ENCODE measurements around the gene GBE1. TPM values are rescaled to one million over a fixed set of nuclear protein-coding genes. Genes with fewer than 3 reads are reported as not detected.

The GBE1 gene
- polyA plus RNA-seq, 3 donors from 2014 or later: 12.9 to 21.7 (median 16.2) TPM

GRCh38 chr3:81713031-81713430 lies 48.4 kb downstream of the GBE1 start:
- Mint-ChIP-seq H3K27me3 (ENCODE audit: low read depth in 3 of 3) (no peaks in the 10 kb centered on the region), H3K4me1 (peaks cover 3 to 6% of the 10 kb centered on the region in 2 donors), H3K27ac (no peak overlapping the region), H3K36me3 (peaks cover 0 to 3% (median 0%) of the 10 kb centered on the region in 3 donors), H3K4me3 (no peak overlapping the region), H3K9me3 (no peaks in the 10 kb centered on the region)
- no peak for DNase-seq

- peaks cover 0 to 2% (median 0%) of the 10 kb centered on the region in 3 donors for H3K36me3 Mint-ChIP-seq
- no peak overlapping the region for H3K27ac Mint-ChIP-seq
- no peak overlapping the region for H3K4me3 Mint-ChIP-seq
- H3K27me3 Mint-ChIP-seq (ENCODE audit: low read depth in 3 of 3): no peaks in the 10 kb centered on the region
- H3K4me1 Mint-ChIP-seq: no peaks in the 10 kb centered on the region
- H3K9me3 Mint-ChIP-seq: no peaks in the 10 kb centered on the region
- DNase-seq: no peak
Measured at GRCh38 chr3:81709606-81710005, 51.8 kb downstream of the GBE1 start.

GRCh38 chr3:81707996-81708395 lies 53.4 kb downstream of the GBE1 start:
- Mint-ChIP-seq H3K36me3 (peaks cover 0 to 4% (median 0%) of the 10 kb centered on the region in 3 donors), H3K9me3 (no peaks in the 10 kb centered on the region), H3K27ac (no peak overlapping the region), H3K27me3 (ENCODE audit: low read depth in 3 of 3) (no peaks in the 10 kb centered on the region), H3K4me1 (no peaks in the 10 kb centered on the region), H3K4me3 (no peak overlapping the region)
- no peak for DNase-seq

- no peaks in the 10 kb centered on the region for H3K9me3 Mint-ChIP-seq
- peaks cover 6 to 12% (median 7%) of the 10 kb centered on the region in 3 donors for H3K36me3 Mint-ChIP-seq
- DNase-seq: no peak
- no peak overlapping the region for H3K27ac Mint-ChIP-seq
- H3K4me1 Mint-ChIP-seq: no peaks in the 10 kb centered on the region
- H3K4me3 Mint-ChIP-seq: no peak overlapping the region
- H3K27me3 Mint-ChIP-seq (ENCODE audit: low read depth in 3 of 3): no peaks in the 10 kb centered on the region
Measured at GRCh38 chr3:81702126-81702525, 59.3 kb downstream of the GBE1 start.

- Mint-ChIP-seq H3K36me3 (peaks cover 6 to 15% (median 10%) of the 10 kb centered on the region in 3 donors), H3K9me3 (no peaks in the 10 kb centered on the region), H3K4me3 (no peak overlapping the region), H3K27me3 (ENCODE audit: low read depth in 3 of 3) (no peaks in the 10 kb centered on the region), H3K4me1 (no peaks in the 10 kb centered on the region), H3K27ac (no peak overlapping the region)
- no peak for DNase-seq
Measured at GRCh38 chr3:81699536-81700320, 61.7 kb downstream of the GBE1 start.

GRCh38 chr3:81696090-81696489 lies 65.4 kb downstream of the GBE1 start:
- Mint-ChIP-seq H3K27ac (no peak overlapping the region), H3K4me1 (peaks cover 0 to 1% of the 10 kb centered on the region in 2 donors), H3K4me3 (no peak overlapping the region), H3K9me3 (no peaks in the 10 kb centered on the region), H3K27me3 (ENCODE audit: low read depth in 3 of 3) (no peaks in the 10 kb centered on the region), H3K36me3 (peaks cover 6 to 12% (median 10%) of the 10 kb centered on the region in 3 donors)
- no peak for DNase-seq

GRCh38 chr3:81695302-81695701 lies 66.1 kb downstream of the GBE1 start:
- Mint-ChIP-seq H3K4me1 (peaks cover 0 to 5% of the 10 kb centered on the region in 2 donors), H3K4me3 (no peak overlapping the region), H3K36me3 (peaks cover 6 to 14% (median 12%) of the 10 kb centered on the region in 3 donors), H3K9me3 (no peaks in the 10 kb centered on the region), H3K27ac (no peak overlapping the region), H3K27me3 (ENCODE audit: low read depth in 3 of 3) (no peaks in the 10 kb centered on the region)
- DNase-seq: no peak

- Mint-ChIP-seq H3K36me3 (peaks cover 6 to 18% (median 14%) of the 10 kb centered on the region in 3 donors), H3K9me3 (no peaks in the 10 kb centered on the region), H3K27me3 (ENCODE audit: low read depth in 3 of 3) (peaks cover 0 to 2% (median 0%) of the 10 kb centered on the region in 3 donors), H3K27ac (no peak overlapping the region), H3K4me3 (no peak overlapping the region), H3K4me1 (peaks cover 0 to 5% of the 10 kb centered on the region in 2 donors)
- DNase-seq: no peak
Measured at GRCh38 chr3:81694662-81695061, 66.8 kb downstream of the GBE1 start.

GRCh38 chr3:81692766-81693165 lies 68.7 kb downstream of the GBE1 start:
- no peak overlapping the region for H3K4me3 Mint-ChIP-seq
- no peak overlapping the region for H3K27ac Mint-ChIP-seq
- H3K27me3 Mint-ChIP-seq (ENCODE audit: low read depth in 3 of 3): peaks cover 0 to 2% (median 0%) of the 10 kb centered on the region in 3 donors
- no peaks in the 10 kb centered on the region for H3K9me3 Mint-ChIP-seq
- DNase-seq: no peak
- peaks cover 0 to 12% (median 9%) of the 10 kb centered on the region in 3 donors for H3K36me3 Mint-ChIP-seq
- peaks cover 0 to 5% of the 10 kb centered on the region in 2 donors for H3K4me1 Mint-ChIP-seq

- DNase-seq: no peak
- Mint-ChIP-seq H3K9me3 (no peaks in the 10 kb centered on the region), H3K4me1 (peaks cover 0 to 5% of the 10 kb centered on the region in 2 donors), H3K27ac (no peak overlapping the region), H3K4me3 (no peak overlapping the region), H3K36me3 (peaks cover 3 to 12% (median 8%) of the 10 kb centered on the region in 3 donors), H3K27me3 (ENCODE audit: low read depth in 3 of 3) (peaks cover 0 to 2% (median 0%) of the 10 kb centered on the region in 3 donors)
Measured at GRCh38 chr3:81689617-81690016, 71.8 kb downstream of the GBE1 start.

- Mint-ChIP-seq H3K27ac (no peak overlapping the region), H3K9me3 (no peaks in the 10 kb centered on the region), H3K4me1 (no peaks in the 10 kb centered on the region)
Measured at GRCh38 chr3:81684751-81685395, 76.6 kb downstream of the GBE1 start.

GRCh38 chr3:81676706-81677456 lies 84.6 kb downstream of the GBE1 start:
- DNase-seq: no peak
- Mint-ChIP-seq H3K4me3 (no peak overlapping the region), H3K4me1 (no peaks in the 10 kb centered on the region), H3K27ac (no peak overlapping the region), H3K9me3 (no peaks in the 10 kb centered on the region), H3K27me3 (ENCODE audit: low read depth in 3 of 3) (no peaks in the 10 kb centered on the region), H3K36me3 (peaks cover 6 to 13% (median 12%) of the 10 kb centered on the region in 3 donors)

More at GRCh38 chr3:81684751-81685395, 76.6 kb downstream of the GBE1 start:
- DNase-seq: no peak
- Mint-ChIP-seq H3K27me3 (ENCODE audit: low read depth in 3 of 3) (peaks cover 0 to 2% (median 0%) of the 10 kb centered on the region in 3 donors), H3K36me3 (peaks cover 12 to 17% (median 12%) of the 10 kb centered on the region in 3 donors), H3K4me3 (no peak overlapping the region)

GRCh38 chr3:81674690-81675089 lies 86.8 kb downstream of the GBE1 start:
- H3K4me3 Mint-ChIP-seq: no peak overlapping the region
- no peak for DNase-seq
- no peaks in the 10 kb centered on the region for H3K4me1 Mint-ChIP-seq
- no peak overlapping the region for H3K27ac Mint-ChIP-seq
- H3K9me3 Mint-ChIP-seq: no peaks in the 10 kb centered on the region
- no peaks in the 10 kb centered on the region for H3K27me3 Mint-ChIP-seq (ENCODE audit: low read depth in 3 of 3)
- H3K36me3 Mint-ChIP-seq: peaks cover 2 to 4% (median 2%) of the 10 kb centered on the region in 3 donors

- Mint-ChIP-seq H3K4me3 (no peak overlapping the region), H3K27me3 (ENCODE audit: low read depth in 3 of 3) (peaks cover 0 to 5% (median 0%) of the 10 kb centered on the region in 3 donors), H3K4me1 (peaks cover 6 to 9% of the 10 kb centered on the region in 2 donors), H3K9me3 (no peaks in the 10 kb centered on the region), H3K27ac (no peak overlapping the region), H3K36me3 (no peaks in the 10 kb centered on the region)
- no peak for DNase-seq
Measured at GRCh38 chr3:81668283-81668682, 93.2 kb downstream of the GBE1 start.

Measured in immature natural killer cell (primary cell).